ENCODE results near the gene CCDC138.

CCDC138 gene

DNA sequence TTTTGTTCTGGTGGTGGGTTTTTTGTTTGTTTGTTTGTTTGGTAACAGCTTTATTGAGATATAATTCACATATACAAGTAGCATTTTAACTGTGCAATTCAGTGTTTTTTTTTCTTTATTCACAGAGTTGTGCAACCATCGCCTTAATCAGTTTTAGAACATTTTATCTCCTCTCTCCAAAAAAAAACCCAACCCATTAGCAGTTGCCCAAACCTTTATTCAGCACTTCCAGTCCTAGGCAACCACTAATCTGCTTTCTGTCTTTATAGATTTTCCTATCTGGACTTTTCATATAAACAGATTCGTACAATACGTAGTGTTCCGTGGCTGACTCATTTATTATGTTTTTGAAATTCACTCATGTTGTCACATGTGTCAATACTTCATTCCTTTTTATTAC is 38.7 kb downstream of the CCDC138 start:
- Histone ChIP-seq H3K27me3 (no peaks in the 10 kb centered on the region), H3K27ac (no peak overlapping the region), H3K36me3 (peaks cover 30% of the 10 kb centered on the region), H4K20me1 (no peaks in the 10 kb centered on the region), H3K4me1 (peaks cover 26% of the 10 kb centered on the region), H3K9ac (no peak overlapping the region), H3K9me3 (peaks cover 17% of the 10 kb centered on the region), H3K4me3 (no peak overlapping the region), H3K4me2 (peak overlapping the region; percentile 51; the same call in 1 of the 2 replicates)
- no peak for TF ChIP-seq Cebpa-rat (IDR thresholded peaks at IDR 0.05)

DNA sequence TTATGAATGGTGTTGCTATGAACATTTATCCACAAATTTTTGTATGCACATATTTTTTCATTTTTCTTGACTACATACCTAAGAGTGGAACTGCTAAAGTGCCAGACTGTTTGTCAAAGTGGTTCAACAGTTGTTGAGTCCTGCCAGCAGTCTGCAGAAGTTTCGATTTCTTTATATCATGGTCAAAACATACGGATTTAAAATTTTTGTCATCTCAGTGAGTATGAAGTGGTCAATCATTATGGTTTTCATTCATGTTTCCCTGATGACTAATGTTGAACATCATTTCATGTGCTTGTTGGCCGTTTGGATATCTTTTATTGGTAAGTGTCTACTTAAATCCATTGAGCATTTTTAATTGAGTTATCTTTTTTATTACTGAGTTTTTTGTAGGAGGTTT is 39.2 kb downstream of the CCDC138 start:
- H3K36me3 ChIP-seq = peaks cover 27% of the 10 kb centered on the region
- H3K27me3 ChIP-seq = no peaks in the 10 kb centered on the region
- H3K4me2 ChIP-seq = no peak overlapping the region
- H4K20me1 ChIP-seq = no peaks in the 10 kb centered on the region
- TF ChIP-seq Cebpa-rat (IDR thresholded peaks at IDR 0.05) = no peak
- no peak overlapping the region for H3K4me3 ChIP-seq
- peaks cover 14% of the 10 kb centered on the region for H3K9me3 ChIP-seq
- H3K4me1 ChIP-seq = peaks cover 26% of the 10 kb centered on the region
- no peak overlapping the region for H3K27ac ChIP-seq
- no peak overlapping the region for H3K9ac ChIP-seq

DNA sequence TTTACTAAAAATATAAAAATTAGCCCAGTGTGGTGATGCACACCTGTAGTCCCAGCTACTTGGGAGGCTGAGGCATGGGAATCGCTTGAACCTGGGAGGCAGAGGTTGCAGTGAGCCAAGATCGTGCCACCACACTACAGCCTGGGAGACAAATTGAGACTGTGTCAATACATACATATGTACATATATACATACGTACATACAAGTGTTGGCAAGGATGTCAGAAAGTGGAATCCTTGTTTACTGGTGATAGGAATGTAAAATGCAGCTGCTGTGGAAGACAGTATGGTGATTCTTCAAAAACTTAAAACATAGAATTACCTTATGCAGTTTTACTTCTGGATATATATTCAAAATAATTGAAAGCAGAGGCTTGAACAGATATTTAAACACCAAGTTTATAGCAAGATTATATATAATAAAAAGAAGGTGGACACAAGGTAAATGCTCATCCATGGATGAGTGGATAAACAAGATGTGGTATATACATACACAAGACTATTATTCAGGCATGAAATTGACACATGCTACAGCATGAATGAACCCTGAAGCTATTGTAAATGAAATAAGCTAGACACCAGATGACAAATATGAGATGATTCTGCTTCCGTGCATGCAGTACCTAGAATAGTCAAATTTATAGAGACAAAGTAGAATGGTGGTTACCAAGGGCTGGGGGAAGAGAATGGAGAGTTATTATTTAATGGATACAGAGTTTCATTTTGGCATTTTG is 43.2 kb downstream of the CCDC138 start:
- no peak for TF ChIP-seq Cebpa-rat (IDR thresholded peaks at IDR 0.05)
- Histone ChIP-seq H3K4me2 (no peak overlapping the region), H3K9me3 (peaks cover 20% of the 10 kb centered on the region), H3K4me1 (peaks cover 19% of the 10 kb centered on the region), H4K20me1 (no peaks in the 10 kb centered on the region), H3K36me3 (peaks cover 25% of the 10 kb centered on the region; the same call in 1 of the 2 replicates), H3K27me3 (no peaks in the 10 kb centered on the region), H3K4me3 (no peak overlapping the region), H3K9ac (no peak overlapping the region), H3K27ac (no peak overlapping the region)

DNA sequence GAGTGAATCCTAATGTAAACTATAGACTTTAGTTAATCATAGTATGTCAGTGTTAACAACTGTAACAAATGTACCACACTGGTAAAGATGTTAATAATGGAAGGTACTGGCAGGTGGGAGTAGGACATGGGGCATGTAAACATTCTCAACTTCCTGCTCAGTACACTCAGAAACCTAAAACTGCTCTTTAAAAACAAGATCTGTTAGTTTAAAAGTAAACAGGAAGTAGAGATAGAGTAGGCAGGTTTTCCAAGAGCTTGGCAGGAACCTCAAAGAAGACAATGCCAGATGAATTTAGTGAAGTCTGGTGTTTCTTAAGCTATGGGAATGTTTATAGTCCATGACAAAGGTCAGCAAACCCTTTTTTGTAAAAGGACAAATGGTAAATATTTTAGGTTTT is 46.6 kb downstream of the CCDC138 start:
- Histone ChIP-seq H3K36me3 (peaks cover 25% of the 10 kb centered on the region), H3K9ac (no peak overlapping the region), H3K4me2 (no peak overlapping the region), H3K27ac (no peak overlapping the region), H3K27me3 (no peaks in the 10 kb centered on the region), H3K9me3 (peaks cover 39% of the 10 kb centered on the region), H4K20me1 (no peaks in the 10 kb centered on the region), H3K4me3 (no peak overlapping the region), H3K4me1 (peaks cover 12% of the 10 kb centered on the region)
- TF ChIP-seq Cebpa-rat (IDR thresholded peaks at IDR 0.05) = no peak

DNA sequence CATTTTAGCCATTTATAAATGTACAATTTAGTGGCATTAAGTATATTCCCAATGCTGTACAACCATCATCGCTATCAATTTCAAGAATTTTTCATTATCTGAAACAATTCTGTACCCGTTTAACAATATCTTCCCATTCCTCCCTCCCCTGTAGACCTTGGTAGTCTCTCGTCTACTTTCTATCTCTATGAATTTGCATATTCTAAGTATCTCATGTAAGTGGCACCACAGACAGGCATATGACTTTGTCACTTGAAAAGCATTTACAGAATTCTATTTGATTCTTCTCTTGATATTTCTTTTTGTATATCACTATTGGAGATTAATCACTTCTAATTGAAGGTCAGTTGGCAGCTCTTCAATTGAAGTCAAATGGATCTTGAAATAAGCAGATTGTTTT is 48.0 kb downstream of the CCDC138 start:
- Histone ChIP-seq H3K27ac (no peak overlapping the region), H3K4me2 (no peak overlapping the region), H3K4me3 (no peak overlapping the region)

DNA sequence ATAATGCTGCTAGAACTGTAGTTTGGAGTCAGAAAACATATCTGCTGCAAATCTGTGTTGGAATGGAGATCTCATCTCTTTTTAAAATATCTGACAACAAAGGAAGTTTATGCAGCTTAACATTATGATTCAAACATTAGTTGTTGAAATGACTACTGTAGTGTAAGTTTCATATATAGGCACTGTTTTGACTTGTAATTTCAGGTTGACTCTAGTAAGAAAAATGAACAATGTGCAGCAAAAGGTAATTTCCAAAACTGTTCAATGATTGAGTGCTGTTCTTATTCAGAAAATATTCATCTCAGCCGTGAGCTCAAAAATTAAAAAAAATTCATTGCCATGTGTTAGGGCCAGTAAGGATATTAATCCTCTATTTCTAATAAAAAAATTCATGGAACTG is 48.5 kb downstream of the CCDC138 start:
- Histone ChIP-seq H3K9me3 (peaks cover 49% of the 10 kb centered on the region), H3K4me2 (no peak overlapping the region), H3K36me3 (peaks cover 20% of the 10 kb centered on the region), H3K27ac (no peak overlapping the region), H3K4me3 (no peak overlapping the region), H4K20me1 (no peaks in the 10 kb centered on the region), H3K27me3 (no peaks in the 10 kb centered on the region), H3K9ac (no peak overlapping the region), H3K4me1 (peaks cover 12% of the 10 kb centered on the region)
- no peak for TF ChIP-seq Cebpa-rat (IDR thresholded peaks at IDR 0.05)

More for the DNA sequence above, 48.0 kb downstream of the CCDC138 start:
- Histone ChIP-seq H3K9me3 (peaks cover 48% of the 10 kb centered on the region), H3K36me3 (peaks cover 21% of the 10 kb centered on the region), H4K20me1 (no peaks in the 10 kb centered on the region), H3K4me1 (peaks cover 12% of the 10 kb centered on the region), H3K27me3 (no peaks in the 10 kb centered on the region), H3K9ac (no peak overlapping the region)
- no peak for TF ChIP-seq Cebpa-rat (IDR thresholded peaks at IDR 0.05)

DNA sequence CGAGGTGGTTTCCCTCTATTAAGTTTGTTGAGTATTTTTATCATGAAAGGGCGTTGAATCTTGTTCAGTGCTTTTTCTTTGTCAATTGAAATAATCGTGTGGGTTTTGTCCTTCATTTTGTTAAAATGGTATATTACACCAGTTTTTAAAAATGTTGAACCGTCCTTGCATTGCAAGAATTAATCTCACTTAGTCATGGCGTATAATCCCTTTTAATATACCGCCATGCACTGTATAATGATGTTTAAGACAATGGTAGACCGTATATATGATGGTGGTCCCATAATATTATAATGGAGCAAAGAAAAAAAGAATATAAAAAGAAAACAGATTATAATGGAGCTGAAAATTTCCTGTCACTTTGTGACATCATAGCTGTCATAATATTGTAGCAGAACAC is 50.6 kb downstream of the CCDC138 start:
- Histone ChIP-seq H3K9ac (no peak overlapping the region), H3K27ac (no peak overlapping the region), H3K27me3 (no peaks in the 10 kb centered on the region), H3K4me2 (no peak overlapping the region), H3K36me3 (peaks cover 24% of the 10 kb centered on the region), H3K4me1 (peaks cover 6% of the 10 kb centered on the region; the same call in 1 of the 2 replicates), H3K4me3 (no peak overlapping the region), H3K9me3 (peaks cover 51% of the 10 kb centered on the region), H4K20me1 (no peaks in the 10 kb centered on the region)
- TF ChIP-seq Cebpa-rat (IDR thresholded peaks at IDR 0.05) = no peak

DNA sequence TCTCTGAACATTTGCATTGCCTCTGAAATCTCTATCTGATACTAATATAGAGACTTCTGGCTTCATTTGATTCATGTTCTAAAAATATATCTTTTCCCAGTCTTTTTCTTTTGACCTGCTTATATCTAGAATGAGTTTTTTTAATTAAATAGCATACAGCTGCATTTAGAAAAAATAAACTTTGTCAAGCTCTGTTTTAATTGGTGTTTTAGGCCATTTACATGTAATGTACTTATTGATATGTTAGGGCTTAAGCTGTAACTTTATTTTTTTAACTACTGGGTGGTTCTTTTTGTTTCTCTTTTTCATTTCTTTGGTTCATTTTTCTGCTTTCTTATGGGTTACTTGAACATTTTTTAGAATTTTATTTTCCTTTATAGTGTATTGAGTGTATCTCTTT is 54.9 kb downstream of the CCDC138 start:
- Histone ChIP-seq H4K20me1 (no peaks in the 10 kb centered on the region), H3K9me3 (peaks cover 39% of the 10 kb centered on the region), H3K36me3 (peaks cover 17% of the 10 kb centered on the region), H3K4me2 (no peak overlapping the region), H3K27ac (no peak overlapping the region), H3K27me3 (no peaks in the 10 kb centered on the region), H3K4me3 (no peak overlapping the region), H3K9ac (no peak overlapping the region), H3K4me1 (no peaks in the 10 kb centered on the region)
- TF ChIP-seq Cebpa-rat (IDR thresholded peaks at IDR 0.05) = no peak

DNA sequence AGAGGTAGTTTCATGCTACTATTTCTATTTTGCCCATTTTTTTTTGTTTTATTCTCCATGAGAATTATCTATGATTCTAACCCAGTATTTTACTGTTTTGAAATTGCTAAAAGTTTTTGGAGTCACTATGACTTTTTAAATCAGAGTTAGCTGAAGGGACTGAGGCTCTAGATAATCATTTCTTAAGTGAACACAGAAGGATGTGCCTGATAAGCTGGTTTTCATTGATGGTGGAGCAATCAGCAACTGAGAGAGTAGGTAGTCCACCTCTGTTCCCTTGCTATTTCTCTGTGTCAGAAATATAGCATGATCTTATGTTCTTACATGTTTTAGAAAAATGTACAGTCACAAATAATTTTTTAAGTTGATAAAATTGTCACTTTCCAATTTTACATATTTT is 59.4 kb downstream of the CCDC138 start:
- TF ChIP-seq Cebpa-rat (IDR thresholded peaks at IDR 0.05) = no peak
- H3K36me3 ChIP-seq = peaks cover 28% of the 10 kb centered on the region

DNA sequence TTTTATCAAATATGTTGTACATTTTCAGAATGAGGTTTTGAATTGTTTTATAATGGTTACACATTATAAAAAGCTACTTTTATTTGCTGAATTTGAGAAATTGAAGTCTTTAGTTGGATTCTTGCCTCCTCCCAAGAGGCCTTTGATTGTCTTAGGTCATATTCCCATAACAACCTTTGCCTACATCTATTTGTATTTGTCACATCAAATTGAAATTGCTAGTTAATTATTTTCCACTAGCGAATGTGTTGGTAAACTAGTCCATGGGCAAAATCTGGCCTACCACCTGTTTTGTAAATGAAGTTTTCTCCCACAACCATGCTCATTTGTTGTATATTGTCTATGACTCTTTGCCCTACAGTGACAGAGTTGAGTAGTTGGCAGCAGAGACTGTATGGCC is 60.4 kb downstream of the CCDC138 start:
- no peak overlapping the region for H3K27ac ChIP-seq
- no peak overlapping the region for H3K9ac ChIP-seq
- peaks cover 32% of the 10 kb centered on the region for H3K36me3 ChIP-seq
- H3K27me3 ChIP-seq = no peaks in the 10 kb centered on the region
- TF ChIP-seq Cebpa-rat (IDR thresholded peaks at IDR 0.05) = no peak
- H3K4me1 ChIP-seq = no peaks in the 10 kb centered on the region
- H4K20me1 ChIP-seq = no peaks in the 10 kb centered on the region
- peaks cover 6% of the 10 kb centered on the region; the same call in 1 of the 2 replicates for H3K9me3 ChIP-seq
- no peak overlapping the region for H3K4me2 ChIP-seq
- H3K4me3 ChIP-seq = no peak overlapping the region

More for the DNA sequence above, 59.4 kb downstream of the CCDC138 start:
- Histone ChIP-seq H3K9me3 (peaks cover 13% of the 10 kb centered on the region), H3K4me2 (no peak overlapping the region), H3K4me3 (no peak overlapping the region), H3K27me3 (no peaks in the 10 kb centered on the region), H3K4me1 (no peaks in the 10 kb centered on the region), H4K20me1 (no peaks in the 10 kb centered on the region), H3K9ac (no peak overlapping the region), H3K27ac (no peak overlapping the region)

All from BLaER1 (cell line).